NCI-H128 (cell line): ENCODE results near the gene POLR1F.
"Not testable (repeated sequence)": the region's sequence is repeated elsewhere in the genome, so short reads cannot be mapped to it uniquely, and the experiment has no call there.

Experiments used
- DNase-seq: peaks from one replicate; lab custom pipeline; 2025; ENCODE audit not compliant: unreplicated experiment; lab: John Stamatoyannopoulos, UW

Gene POLR1F, protein sequence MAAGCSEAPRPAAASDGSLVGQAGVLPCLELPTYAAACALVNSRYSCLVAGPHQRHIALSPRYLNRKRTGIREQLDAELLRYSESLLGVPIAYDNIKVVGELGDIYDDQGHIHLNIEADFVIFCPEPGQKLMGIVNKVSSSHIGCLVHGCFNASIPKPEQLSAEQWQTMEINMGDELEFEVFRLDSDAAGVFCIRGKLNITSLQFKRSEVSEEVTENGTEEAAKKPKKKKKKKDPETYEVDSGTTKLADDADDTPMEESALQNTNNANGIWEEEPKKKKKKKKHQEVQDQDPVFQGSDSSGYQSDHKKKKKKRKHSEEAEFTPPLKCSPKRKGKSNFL

GRCh38 chr7:19708397-19709248 is at the start of gene POLR1F:
TSS of gene POLR1F (minus strand) at chr7:19709037. CDS start at chr7:19709016, 21 bp downstream.
- peak; percentile 97 for DNase-seq

- DNase-seq: no peak
Measured at GRCh38 chr7:19754521-19755116, 45.8 kb upstream of the POLR1F start.

GRCh38 chr7:19752020-19752419 is 43.2 kb upstream of the POLR1F start:
- no peak for DNase-seq

DNA sequence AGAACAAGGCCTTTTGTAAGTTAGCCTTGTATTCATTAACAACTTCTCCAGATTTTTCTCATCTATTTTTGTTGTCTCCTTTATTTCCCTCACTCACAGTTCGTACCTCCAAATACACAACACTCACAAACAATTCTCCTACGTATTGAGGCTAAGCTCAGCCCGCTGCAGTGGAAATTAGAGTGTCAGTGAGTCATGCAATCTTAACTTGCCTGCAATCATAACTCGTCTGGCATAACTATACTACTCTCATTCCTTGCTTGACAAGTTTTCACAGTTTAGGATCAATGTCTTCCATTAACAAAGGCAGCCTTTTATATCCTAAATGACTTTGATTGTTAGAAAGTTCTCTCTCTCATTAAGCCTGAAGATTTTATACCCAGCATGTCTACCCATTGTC is 40.8 kb upstream of the POLR1F start:
- no peak for DNase-seq

- DNase-seq: no peak
Measured at GRCh38 chr7:19747740-19748339, 39.0 kb upstream of the POLR1F start.

GRCh38 chr7:19744075-19744474 is 35.2 kb upstream of the POLR1F start:
- DNase-seq: no peak

DNA sequence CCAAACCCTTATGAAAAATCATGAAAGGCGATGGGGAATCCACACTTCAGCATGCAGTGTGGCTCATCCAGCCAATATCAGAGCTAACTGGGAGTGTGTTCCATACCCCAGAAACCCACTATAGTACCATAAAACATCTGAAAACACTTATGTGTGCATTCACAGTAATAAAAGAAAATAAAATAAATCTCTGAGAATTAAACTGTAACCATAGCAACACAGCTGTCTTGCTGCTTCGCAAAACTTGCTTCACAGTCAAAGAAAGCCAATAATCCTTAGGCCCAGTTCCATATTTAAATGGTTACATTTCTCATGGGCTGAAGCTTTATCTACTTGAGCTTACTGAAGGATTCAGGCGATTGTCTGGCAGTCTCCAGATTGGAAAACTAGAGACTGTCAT is 19.9 kb upstream of the POLR1F start:
- DNase-seq: no peak

DNA sequence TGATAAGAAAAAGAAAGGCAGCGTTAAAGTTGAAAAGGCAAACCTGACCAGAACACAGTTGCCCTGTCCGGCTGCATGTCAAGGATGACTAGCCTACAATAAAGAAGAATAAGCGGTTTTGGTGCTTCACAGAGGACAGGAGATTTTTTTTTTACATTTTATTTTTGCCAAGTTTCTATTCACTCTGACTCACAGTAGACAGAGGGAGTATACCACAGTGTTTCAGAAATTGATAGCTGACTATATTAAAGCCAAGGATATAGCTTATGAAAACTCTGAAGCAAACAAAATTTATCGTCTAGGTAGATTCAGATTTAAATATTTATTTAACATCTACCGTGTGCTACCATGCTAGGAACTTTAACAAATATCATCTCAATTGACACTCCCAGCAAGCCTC is 16.9 kb upstream of the POLR1F start:
- no peak for DNase-seq

- no peak for DNase-seq
Measured at GRCh38 chr7:19715499-19715898, 6.7 kb upstream of the POLR1F start.

- no peak for DNase-seq
Measured at GRCh38 chr7:19713676-19714075, 4.8 kb upstream of the POLR1F start.

- no peak for DNase-seq
Measured at GRCh38 chr7:19709249-19709578, 377 bp upstream of the POLR1F start.

DNA sequence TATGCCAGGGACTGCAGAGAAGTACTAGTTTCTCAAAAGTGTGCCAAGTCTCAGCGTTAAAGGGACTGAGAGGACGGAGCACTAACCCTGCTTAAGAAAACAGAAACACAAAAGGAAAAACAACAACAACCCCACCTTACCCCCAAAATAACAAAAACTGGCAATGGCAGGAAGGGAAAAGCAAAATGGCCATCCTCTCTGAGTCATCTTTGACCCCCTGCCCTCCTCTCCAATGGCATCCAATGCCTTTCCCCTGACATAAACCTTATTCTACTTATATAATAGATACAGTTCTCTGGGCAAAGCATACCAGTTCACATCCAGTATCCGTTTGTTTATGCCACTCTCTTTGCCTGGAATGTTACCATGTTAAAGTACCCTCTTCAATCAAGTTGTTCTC is 1.6 kb downstream of the POLR1F start:
- DNase-seq: no peak

DNA sequence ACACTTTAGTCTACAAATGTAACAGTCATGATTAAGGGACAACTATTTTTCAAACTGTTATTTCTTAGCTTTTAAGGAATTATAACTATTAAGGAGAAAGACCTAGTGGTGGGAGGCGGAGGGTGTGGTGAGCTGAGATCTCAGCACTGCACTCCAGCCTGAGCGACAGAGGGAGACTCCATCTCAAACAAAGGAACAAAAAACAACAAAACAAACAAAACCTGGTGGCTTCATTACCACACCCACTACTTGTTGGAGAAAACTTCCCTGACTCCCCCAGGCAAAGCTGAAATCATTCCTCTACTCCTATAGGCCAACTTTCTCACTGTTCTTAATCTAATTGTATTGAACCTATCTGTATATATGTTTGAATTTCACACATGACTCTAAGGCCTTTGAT is 3.2 kb downstream of the POLR1F start:
- DNase-seq: no peak

DNA sequence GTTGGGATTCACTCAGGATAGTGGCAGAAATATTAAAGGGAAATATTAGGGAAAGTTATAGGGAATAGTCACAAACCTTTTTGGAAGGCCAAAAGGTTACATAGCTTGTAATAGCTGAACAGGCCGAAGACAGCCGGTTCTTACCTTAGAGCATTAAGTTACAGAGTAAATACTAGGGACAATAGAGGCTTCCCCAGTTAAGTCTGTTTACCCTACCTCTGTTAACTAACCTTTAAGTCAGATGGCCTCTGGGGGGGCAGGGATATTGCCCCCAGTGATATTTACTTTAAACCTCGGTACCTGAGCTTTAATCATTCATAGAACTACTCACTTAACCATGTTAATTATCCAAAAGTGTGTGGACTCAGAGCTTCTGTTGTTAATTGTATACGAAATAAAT is 7.4 kb downstream of the POLR1F start:
- DNase-seq: no peak

DNA sequence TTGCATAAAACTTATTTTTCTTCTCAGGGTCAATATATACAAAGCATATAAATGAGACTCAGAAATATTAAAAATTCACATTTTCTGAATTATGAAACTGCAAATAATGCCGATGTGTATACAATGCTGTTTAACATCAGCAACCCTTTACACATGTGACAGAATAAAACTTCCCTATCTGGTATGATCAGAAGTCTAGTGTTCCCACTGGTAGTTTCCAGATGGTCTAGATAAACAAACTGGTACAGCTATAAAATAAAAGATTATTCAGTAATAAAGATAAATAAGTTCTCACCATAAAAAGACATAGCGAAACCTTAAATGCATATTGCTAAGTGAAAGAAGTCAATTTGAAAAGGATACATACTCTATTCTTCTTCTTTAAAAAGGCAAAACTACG is 7.9 kb downstream of the POLR1F start:
- no peak for DNase-seq

DNA sequence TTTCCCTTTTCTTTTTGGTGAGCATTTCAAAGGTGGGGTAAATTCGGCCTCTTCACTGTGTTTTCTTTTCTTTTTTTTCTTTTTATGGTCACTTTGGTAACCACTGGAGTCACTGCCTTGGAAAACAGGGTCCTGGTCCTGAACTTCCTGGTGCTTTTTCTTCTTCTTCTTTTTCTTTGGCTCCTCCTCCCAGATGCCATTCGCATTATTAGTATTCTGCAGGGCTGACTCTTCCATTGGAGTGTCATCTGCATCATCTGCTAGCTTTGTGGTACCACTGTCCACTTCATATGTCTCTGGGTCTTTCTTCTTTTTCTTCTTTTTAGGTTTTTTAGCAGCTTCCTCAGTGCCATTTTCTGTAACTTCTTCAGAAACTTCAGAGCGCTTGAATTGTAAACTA is 10.5 kb downstream of the POLR1F start:
- DNase-seq: no peak

DNA sequence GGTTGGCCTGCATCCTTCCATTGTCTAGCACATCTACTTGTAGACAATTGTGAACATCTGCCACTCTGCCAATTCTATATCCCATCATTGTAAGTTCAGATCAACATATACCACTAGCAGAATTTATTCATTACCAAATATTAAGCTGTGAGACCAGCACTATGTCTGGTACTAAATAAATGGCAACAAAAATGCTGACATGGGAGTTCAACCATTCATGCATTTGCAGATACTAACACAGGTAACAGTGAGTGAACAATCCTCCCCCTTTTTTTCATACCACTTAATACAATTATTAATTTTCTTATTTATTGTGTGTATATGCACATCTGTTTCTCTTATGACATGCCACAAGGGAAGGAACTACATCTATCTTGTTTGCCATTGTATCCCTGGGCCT is 11.9 kb downstream of the POLR1F start:
- DNase-seq: no peak

DNA sequence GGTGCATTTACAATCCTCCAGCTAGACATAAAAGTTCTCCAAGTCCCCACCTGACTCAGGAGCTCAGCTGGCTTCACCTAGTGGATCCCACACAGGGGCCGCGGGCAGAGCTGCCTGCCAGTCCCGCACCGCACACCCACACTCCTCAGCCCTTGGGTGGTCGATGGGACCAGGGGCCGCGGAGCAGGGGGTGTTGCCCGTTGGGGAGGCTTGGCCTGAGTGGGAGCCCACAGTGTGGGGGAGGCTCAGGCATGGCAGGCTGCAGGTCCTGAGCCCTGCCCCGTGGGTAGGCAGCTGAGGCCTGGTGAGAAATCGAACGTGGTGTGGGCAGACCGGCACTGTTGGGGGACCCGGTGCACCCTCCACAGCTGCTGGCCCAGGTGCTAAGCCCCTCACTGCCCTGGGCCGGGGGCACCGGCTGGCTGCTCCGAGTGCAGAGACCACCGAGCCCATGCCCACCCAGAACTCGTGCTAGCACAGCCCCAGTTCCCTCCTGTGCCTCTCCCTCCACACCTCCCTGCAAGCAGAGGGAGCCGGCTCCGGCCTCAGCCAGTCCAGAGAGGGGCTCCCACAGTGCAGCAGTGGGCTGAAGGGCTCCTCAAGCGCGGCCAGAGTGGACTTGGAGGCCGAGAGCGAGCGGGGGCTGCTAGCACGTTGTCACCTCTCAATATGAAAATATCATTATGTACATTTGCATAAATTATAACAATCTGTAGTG is 16.6 kb downstream of the POLR1F start:
- DNase-seq: no peak

GRCh38 chr7:19690736-19691135 is 18.1 kb downstream of the POLR1F start:
- DNase-seq: no peak

GRCh38 chr7:19689130-19689529 is 19.7 kb downstream of the POLR1F start:
- not testable (repeated sequence) for DNase-seq

DNA sequence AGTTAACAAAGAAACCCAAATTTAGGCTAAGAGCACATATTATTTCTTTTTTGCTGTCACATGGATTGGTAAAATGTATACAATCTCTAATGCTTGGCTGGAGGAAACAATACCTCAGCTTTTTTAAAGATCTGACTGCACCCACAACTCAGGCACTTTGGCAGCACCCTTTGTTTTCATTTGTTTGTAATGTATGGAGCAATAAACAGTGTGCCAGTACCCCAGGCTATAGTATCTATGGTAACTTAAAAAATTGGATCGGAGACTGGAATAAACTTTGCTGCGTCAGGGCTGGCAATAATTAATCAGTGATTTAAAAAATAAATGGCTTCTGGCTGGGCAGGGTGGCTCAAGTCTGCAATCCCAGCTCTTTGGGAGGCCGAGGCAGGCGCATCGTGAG is 27.2 kb downstream of the POLR1F start:
- no peak for DNase-seq
